Neural progenitor cell (in vitro differentiated cells): Measurements from ENCODE around the gene OVOL1.

Experiments used
- CTCF ChIP-seq: fragments of 200-600 bp; sonication (generic); IDR thresholded peaks from 2 replicates; pipeline ENCODE4 v1.5.1; 2017; ENCODE audit warnings: antibody characterized with exemption, mild to moderate bottlenecking
- EZH2phosphoT487 ChIP-seq: fragments of 200-600 bp; sonication (generic); IDR thresholded peaks from 2 replicates; pipeline ENCODE4 v1.6.1; 2017; ENCODE audit warnings: antibody characterized with exemption

GRCh38 chr11:65792456-65792855, 5.6 kb downstream of the OVOL1 start:
- TF ChIP-seq CTCF (no peak), EZH2phosphoT487 (no peak)
